Measurements from ENCODE around the gene BAIAP2. TPM values are rescaled to one million over a fixed set of nuclear protein-coding genes. Genes with fewer than 3 reads are reported as not detected.
"Not testable (repeated sequence)": the region's sequence is repeated elsewhere in the genome, so short reads cannot be mapped to it uniquely, and the experiment has no call there.

The BAIAP2 gene
- total RNA-seq, 1 donor, result 27.5 TPM

DNA sequence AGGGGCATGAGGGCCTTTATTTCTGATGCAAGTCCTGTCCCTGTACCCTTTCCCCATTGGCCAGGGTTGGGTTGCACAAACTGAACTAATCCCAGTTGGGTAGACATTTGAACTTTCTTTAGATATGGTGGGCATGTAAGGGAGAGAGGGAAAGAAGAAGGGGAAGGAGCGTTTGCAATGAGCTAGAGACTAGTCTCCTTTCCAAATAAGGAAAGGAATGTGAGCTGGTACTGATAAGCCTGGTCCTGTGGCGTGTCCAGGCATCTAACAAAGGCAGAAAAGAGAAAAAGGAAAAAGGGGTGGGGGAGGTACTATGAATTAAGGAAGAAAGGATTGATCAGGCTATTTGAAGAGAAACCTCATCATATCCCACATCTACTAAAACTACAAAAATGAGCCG is 23.0 kb upstream of the BAIAP2 start:
- TF ChIP-seq, protein P1, sequence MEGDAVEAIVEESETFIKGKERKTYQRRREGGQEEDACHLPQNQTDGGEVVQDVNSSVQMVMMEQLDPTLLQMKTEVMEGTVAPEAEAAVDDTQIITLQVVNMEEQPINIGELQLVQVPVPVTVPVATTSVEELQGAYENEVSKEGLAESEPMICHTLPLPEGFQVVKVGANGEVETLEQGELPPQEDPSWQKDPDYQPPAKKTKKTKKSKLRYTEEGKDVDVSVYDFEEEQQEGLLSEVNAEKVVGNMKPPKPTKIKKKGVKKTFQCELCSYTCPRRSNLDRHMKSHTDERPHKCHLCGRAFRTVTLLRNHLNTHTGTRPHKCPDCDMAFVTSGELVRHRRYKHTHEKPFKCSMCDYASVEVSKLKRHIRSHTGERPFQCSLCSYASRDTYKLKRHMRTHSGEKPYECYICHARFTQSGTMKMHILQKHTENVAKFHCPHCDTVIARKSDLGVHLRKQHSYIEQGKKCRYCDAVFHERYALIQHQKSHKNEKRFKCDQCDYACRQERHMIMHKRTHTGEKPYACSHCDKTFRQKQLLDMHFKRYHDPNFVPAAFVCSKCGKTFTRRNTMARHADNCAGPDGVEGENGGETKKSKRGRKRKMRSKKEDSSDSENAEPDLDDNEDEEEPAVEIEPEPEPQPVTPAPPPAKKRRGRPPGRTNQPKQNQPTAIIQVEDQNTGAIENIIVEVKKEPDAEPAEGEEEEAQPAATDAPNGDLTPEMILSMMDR (IDR thresholded peaks at IDR 0.05; ENCODE audit: insufficient read depth, low read length), result no peak
- DNase-seq (ENCODE audit: low read depth), result no peak
- H3K4me3 ChIP-seq (ENCODE audit: low read depth, low read length), result no peak overlapping the region

DNA sequence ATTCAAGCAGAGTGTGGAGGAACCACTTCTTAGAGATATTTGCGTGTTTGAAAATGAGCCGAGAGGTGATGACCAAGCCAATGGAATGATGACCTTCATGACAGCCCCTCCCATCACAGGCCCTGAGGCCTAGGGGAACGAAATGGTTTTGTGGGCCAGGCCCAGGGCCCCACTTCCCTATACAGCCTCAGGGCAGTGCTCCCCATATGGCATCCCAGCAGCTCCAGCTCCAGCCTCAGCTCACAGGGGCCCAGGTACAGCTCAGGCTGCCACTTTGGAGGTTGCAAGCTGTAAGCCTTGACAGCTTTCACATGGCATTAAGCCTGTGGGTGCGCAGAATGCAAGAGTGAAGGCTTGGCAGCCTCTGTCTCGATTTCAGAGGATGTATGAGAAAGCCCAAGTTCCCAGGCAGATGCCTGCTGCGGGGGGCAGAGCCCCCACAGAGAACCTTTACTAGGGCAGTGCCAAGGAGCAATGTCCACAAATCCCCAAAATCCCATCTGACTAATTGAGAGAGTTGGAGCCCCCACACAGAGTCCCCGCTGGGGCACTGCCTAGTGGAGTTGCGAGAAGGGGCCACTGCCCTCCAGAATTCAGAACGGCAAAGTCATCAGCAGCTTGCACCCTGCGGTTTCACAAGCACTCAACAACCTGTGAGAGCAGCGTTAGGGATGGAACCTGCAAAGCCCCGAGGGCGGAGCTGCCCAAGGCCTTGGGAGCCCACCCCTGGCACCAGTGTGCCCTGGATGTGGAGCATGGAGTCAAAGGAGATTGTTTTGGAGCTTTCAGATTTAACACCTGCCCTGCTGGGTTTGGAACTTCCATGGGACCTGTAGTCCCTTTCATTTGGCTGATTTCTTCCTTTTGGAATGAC is 22.1 kb upstream of the BAIAP2 start:
- no peak overlapping the region for H3K4me3 ChIP-seq (ENCODE audit: low read depth, low read length)
- no peak for DNase-seq (ENCODE audit: low read depth)
- TF ChIP-seq, protein P1 (IDR thresholded peaks at IDR 0.05; ENCODE audit: insufficient read depth, low read length), result no peak

DNA sequence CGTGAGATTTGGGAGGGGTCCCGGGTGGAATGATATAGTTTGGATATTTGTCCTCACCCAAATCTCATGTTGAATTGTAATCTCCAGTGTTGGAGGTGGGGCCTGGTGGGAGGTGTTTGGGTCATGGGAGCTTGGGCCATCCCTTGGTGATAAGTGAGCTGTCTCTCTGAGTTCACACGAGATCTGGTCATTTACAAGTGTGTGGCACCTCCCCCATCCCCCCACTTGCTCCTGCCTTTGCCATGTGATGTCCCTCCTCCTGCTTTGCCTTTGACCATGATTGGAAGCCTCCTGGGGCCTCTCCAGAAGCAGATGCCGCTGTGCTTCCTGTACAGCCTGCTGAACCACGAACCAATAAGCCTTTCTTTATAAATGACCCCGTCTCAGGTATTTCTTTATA is 21.3 kb upstream of the BAIAP2 start:
- TF ChIP-seq, protein P1 (IDR thresholded peaks at IDR 0.05; ENCODE audit: insufficient read depth, low read length), result no peak
- no peak for DNase-seq (ENCODE audit: low read depth)
- H3K4me3 ChIP-seq (ENCODE audit: low read depth, low read length), result no peak overlapping the region

DNA sequence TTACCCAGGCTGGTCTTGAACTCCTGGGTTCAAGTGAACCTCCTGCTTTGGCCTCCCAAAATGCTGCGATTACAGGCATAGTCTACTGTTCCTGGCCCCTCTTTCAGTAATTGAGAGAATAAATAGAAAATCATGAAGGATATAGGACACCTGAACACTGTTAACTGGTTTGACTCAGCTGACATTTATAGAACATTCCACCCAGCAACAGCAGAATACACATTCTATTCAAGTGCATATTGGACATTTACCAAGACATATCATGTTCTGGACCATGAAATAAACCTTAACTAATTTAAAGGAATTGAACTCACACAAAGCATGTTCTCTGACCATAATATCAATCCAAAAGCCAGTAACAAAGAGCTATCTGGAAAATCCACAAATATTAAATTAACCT is 19.8 kb upstream of the BAIAP2 start:
- DNase-seq (ENCODE audit: low read depth), result no peak
- TF ChIP-seq, protein P1 (IDR thresholded peaks at IDR 0.05; ENCODE audit: insufficient read depth, low read length), result no peak
- H3K4me3 ChIP-seq (ENCODE audit: low read depth, low read length), result no peak overlapping the region

DNA sequence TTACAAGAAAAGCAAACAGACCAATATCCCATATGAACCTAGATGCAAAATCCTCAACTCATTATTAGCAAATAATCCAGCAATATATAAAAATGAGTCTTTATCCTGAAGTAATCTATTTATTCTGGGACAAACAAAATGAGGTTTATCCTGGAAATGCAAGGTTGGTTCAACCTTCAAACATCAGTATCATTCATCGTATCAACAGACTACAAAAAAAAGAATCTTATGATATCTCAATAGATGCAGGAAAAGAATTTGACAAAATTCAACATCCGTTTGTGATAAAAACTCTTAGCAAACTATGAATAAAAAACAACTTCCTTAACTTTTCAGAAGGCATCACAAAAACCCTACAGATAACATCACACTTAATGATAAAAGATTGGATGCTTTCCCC is 18.4 kb upstream of the BAIAP2 start:
- no peak overlapping the region for H3K4me3 ChIP-seq (ENCODE audit: low read depth, low read length)
- DNase-seq (ENCODE audit: low read depth), result no peak
- TF ChIP-seq, protein P1 (IDR thresholded peaks at IDR 0.05; ENCODE audit: insufficient read depth, low read length), result no peak

DNA sequence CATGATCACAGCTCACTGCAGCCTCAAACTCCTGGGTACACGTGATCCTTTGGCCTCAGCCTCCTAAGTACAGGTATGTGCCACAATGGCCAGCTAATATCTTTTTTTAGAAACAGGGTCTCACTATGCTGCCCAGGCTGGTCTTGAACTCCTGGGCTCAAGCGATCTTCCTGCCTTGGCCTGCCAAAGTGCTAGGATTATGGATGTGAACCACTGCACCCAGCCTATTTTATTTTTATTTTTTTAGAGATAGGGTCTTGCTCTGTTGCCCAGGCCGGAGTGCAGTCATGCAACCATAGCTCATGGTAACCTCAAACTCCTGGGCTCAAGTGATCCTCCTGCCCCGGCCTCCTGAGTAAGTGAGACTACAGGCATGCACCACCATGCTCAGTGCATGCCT is 17.6 kb upstream of the BAIAP2 start:
- not testable (repeated sequence) for H3K4me3 ChIP-seq (ENCODE audit: low read depth, low read length); DNase-seq (ENCODE audit: low read depth)

DNA sequence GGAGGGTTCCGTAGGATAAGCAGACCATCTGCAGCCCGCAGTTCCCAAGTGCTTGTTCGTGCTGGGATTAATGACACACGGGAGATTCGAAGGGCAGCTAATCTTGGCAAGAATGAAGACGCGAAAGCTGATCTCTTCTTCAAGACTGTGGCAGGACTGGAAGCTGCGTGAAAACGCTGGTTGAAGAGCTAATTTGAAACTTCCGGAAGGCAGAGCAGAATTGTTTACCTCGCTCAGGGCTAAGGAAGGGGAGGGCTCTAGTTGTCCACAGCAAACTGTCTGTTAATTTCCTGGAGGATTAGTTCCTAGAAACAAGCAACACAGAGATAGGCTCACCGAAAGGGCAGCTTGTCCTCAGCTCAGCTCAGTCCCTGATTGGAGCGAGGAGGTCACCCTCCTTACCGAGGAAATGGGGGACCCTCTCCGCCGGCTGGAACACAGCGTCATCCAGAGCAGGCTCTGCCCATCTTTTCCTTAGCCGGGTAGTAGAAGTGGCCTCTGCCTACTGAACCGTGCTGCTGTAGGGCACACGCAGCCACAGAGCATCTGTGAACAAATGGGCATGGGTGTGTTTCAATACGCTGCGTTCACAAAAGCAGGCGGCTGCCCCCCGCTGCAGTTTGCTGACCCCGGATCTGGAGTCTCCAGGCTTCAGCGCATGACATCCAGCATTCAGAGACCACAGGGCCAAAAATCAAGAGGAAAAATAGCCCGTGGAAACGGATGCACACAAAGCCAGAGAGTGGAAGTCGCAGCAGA is 16.7 kb upstream of the BAIAP2 start:
- H3K4me3 ChIP-seq (ENCODE audit: low read depth, low read length), result no peak overlapping the region
- DNase-seq (ENCODE audit: low read depth), result peak; percentile 29
- TF ChIP-seq, protein P1 (IDR thresholded peaks at IDR 0.05; ENCODE audit: insufficient read depth, low read length), result no peak

Data from fibroblast of the aortic adventitia (primary cell).